HCT116 (cell line): ENCODE data around the gene CDH23. TPM values are rescaled to one million over a fixed set of nuclear protein-coding genes. Genes with fewer than 3 reads are reported as not detected.
A peak's percentile ranks its signal among the peaks of the same experiment; 100 is the strongest.

Experiments used
- ATAC-seq: fragments of 200-7000 bp; cut with Tn5 transposase; 2 replicates; pipeline ENCODE4 v1.9.1; 2020; ENCODE audit warnings: mild to moderate bottlenecking, moderate library complexity
- BruUV-seq: library from RNA; stranded (reverse); fragments of 400-500 nt; replicated peaks from 2 replicates; lab custom pipeline; 2021; lab: Mats Ljungman, UMichigan
- CTCF ChIA-PET: fragments of 300-600 bp; sonication (Branson Sonifier 250); formaldehyde crosslinking; loops from one replicate; lab custom pipeline; 2021; ENCODE audit warnings: antibody characterized with exemption; lab: Charles Lee
- POLR2A ChIA-PET: fragments of 300-600, 350-600 bp; sonication (Branson Sonifier 250); formaldehyde crosslinking; loops from one replicate; lab custom pipeline; 2021; ENCODE audit warnings: antibody characterized with exemption; lab: Charles Lee
- RAD21 ChIA-PET, 2 experiments: fragments of 300-600 bp; sonication (Branson Sonifier 250); formaldehyde crosslinking; loops; one replicate each; lab custom pipeline; 2023; ENCODE audit warnings: low total read pairs in 2 of 2; ENCODE audit not compliant: uncharacterized antibody in 2 of 2, unreplicated experiment in 2 of 2, low non-redundant PET in 1 of 2; lab: Charles Lee
- DNase-seq: peaks from one replicate; pipeline ENCODE4 v3.0.0-alpha.2; 2010; ENCODE audit warnings: low read depth, low spot score
- H2AFZ ChIP-seq: fragments of 200-600 bp; shearing (Covaris generic), sonication (generic); 2 replicates; pipeline ENCODE4 v1.6.1; 2017; ENCODE audit warnings: low read depth, mixed run types, mixed read lengths, antibody characterized with exemption, low read length; ENCODE audit not compliant: poor library complexity, severe bottlenecking
- H3K27ac ChIP-seq: 2 replicates; pipeline ENCODE4 v1.5.1; 2012; ENCODE audit warnings: low read depth, low read length
- H3K27me3 ChIP-seq: fragments of 200-600 bp; sonication (generic); 2 replicates; pipeline ENCODE4 v1.6.1; 2016; ENCODE audit warnings: mixed run types, low read length, mixed read lengths; ENCODE audit not compliant: insufficient read depth
- H3K36me3 ChIP-seq, 2 experiments: fragments of 200-500 bp in 1 of 2; fragments of 200-600 bp in 1 of 2; sonication (Bioruptor generic) in 1 of 2; sonication (generic) in 1 of 2; 2 replicates each; pipeline versions ENCODE4 v1.5.1 to v1.6.1; 2014 to 2016; ENCODE audit warnings: low read length in 2 of 2, inconsistent platforms in 1 of 2, mixed read lengths in 1 of 2, mixed run types in 1 of 2; ENCODE audit not compliant: insufficient read depth in 2 of 2, control insufficient read depth in 1 of 2
- H3K4me1 ChIP-seq, 2 experiments: fragments of 200-600 bp in 1 of 2; sonication (generic) in 1 of 2; 2 replicates each; pipeline versions ENCODE4 v1.5.1 to v1.6.1; 2012 to 2017; ENCODE audit warnings: low read length in 2 of 2, inconsistent platforms in 1 of 2, mild to moderate bottlenecking in 1 of 2, mixed read lengths in 1 of 2, mixed run types in 1 of 2, moderate library complexity in 1 of 2; ENCODE audit not compliant: insufficient read depth in 2 of 2, control insufficient read depth in 1 of 2
- H3K4me2 ChIP-seq: fragments of 200-600 bp; sonication (generic); 2 replicates; pipeline ENCODE4 v1.6.1; 2017; ENCODE audit warnings: mixed run types, low read length, mixed read lengths
- H3K4me3 ChIP-seq, 2 experiments: fragments of 200-600 bp in 1 of 2; sonication (generic) in 1 of 2; replicated peaks in 1 of 2; 2 replicates each; pipeline ENCODE4 v1.5.1; 2011 to 2016; ENCODE audit warnings: low read length in 2 of 2, control low read depth in 1 of 2, low read depth in 1 of 2, mild to moderate bottlenecking in 1 of 2, mixed read lengths in 1 of 2, mixed run types in 1 of 2
- H3K79me2 ChIP-seq: fragments of 200-600 bp; sonication (generic); 2 replicates; pipeline ENCODE4 v1.6.1; 2017; ENCODE audit warnings: mild to moderate bottlenecking, mixed run types, low read length, moderate library complexity, mixed read lengths; ENCODE audit not compliant: insufficient read depth
- H3K9ac ChIP-seq: fragments of 200-600 bp; sonication (generic); 2 replicates; pipeline ENCODE4 v1.6.1; 2016; ENCODE audit warnings: low read length, mixed read lengths
- H3K9me2 ChIP-seq: fragments of 200-600 bp; sonication (generic), shearing (Covaris generic); 2 replicates; pipeline ENCODE4 v1.6.1; 2017; ENCODE audit warnings: mixed run types, mild to moderate bottlenecking, moderate library complexity; ENCODE audit not compliant: insufficient read depth
- H3K9me3 ChIP-seq, 2 experiments: fragments of 200-500 bp in 1 of 2; fragments of 200-600 bp in 1 of 2; sonication (Bioruptor generic) in 1 of 2; sonication (generic) in 1 of 2; 2 replicates each; pipeline ENCODE4 v1.6.1; 2014 to 2017; ENCODE audit warnings: low read length in 2 of 2, mixed read lengths in 2 of 2, inconsistent platforms in 1 of 2, low read depth in 1 of 2, mild to moderate bottlenecking in 1 of 2, mixed run types in 1 of 2, moderate library complexity in 1 of 2; ENCODE audit not compliant: control insufficient read depth in 1 of 2, insufficient read depth in 1 of 2
- H4K20me1 ChIP-seq: fragments of 200-600 bp; sonication (generic), shearing (Covaris generic); 2 replicates; pipeline ENCODE4 v1.6.1; 2017; ENCODE audit warnings: mixed run types, mild to moderate bottlenecking, moderate library complexity; ENCODE audit not compliant: insufficient read depth
- CBX3 ChIP-seq: IDR thresholded peaks from 2 replicates; pipeline ENCODE4 v1.6.1; 2012; ENCODE audit warnings: low read depth
- CTCF ChIP-seq, 3 experiments: fragments of 200-600 bp in 1 of 3; sonication (generic) in 1 of 3; IDR thresholded peaks in 2 of 3; conservative IDR thresholded peaks in 1 of 3; 2 replicates each; pipeline ENCODE4 v1.5.1; 2012 to 2017; ENCODE audit warnings: low read depth in 2 of 3, low read length in 2 of 3, antibody characterized with exemption in 1 of 3, borderline replicate concordance in 1 of 3, control low read depth in 1 of 3, mild to moderate bottlenecking in 1 of 3, mixed read lengths in 1 of 3, mixed run types in 1 of 3, moderate library complexity in 1 of 3; ENCODE audit not compliant: insufficient read depth in 1 of 3
- TCF7L2 ChIP-seq: IDR thresholded peaks from 2 replicates; pipeline ENCODE4 v1.7.0; 2011; ENCODE audit warnings: borderline replicate concordance, inconsistent platforms; ENCODE audit not compliant: insufficient read depth, insufficient read length; ENCODE audit errors: extremely low read depth
- intact Hi-C: fragments of 100-400 bp; cut with micrococcal nuclease; formaldehyde crosslinking; loops from 2 replicates; pipeline ENCODE4 v1.10.0; 2022
- total RNA-seq: library from RNA; stranded (reverse); gene quantifications from one replicate; pipeline ENCODE4 v1.2.1, GENCODE V29; 2021; ENCODE audit not compliant: unreplicated experiment

CDH23 gene
- total RNA-seq, 1 experiment from 2014 or later = not detected

GRCh38 chr10:71431239-71432100 is 34.8 kb downstream of the CDH23 start:
- Histone ChIP-seq H3K9ac (no peak overlapping the region), H3K4me2 (no peak overlapping the region), H3K4me1 (peaks cover 9 to 21% of the 10 kb centered on the region in 2 experiments; a peak in 3 of 4 replicates), H3K36me3 (no peaks in the 10 kb centered on the region), H3K79me2 (no peaks in the 10 kb centered on the region), H3K9me3 (no peaks in the 10 kb centered on the region), H4K20me1 (no peaks in the 10 kb centered on the region), H3K27ac (no peak overlapping the region), H3K9me2 (no peaks in the 10 kb centered on the region), H3K4me3 (no peak overlapping the region), H3K27me3 (no peaks in the 10 kb centered on the region), H2AFZ (no peak overlapping the region)
- ChIA-PET POLR2A (no interaction called here), RAD21 (no interaction called here), CTCF (no interaction called here)
- BruUV-seq = no TSS peak
- intact Hi-C loops = no loop called here
- no peak for TF ChIP-seq CBX3
- peak in 2 of 3 experiments; percentile 40 to 44; a peak in 3 of 6 replicates for TF ChIP-seq CTCF (IDR thresholded peaks at IDR 0.05 in 2 of 3, conservative IDR thresholded peaks at IDR 0.05 in 1 of 3; ENCODE audit: borderline replicate concordance in 1 of 3, insufficient read depth in 1 of 3, low read depth in 2 of 3, low read length in 2 of 3)
- ATAC-seq (peak; percentile 79), DNase-seq (no peak)

DNA sequence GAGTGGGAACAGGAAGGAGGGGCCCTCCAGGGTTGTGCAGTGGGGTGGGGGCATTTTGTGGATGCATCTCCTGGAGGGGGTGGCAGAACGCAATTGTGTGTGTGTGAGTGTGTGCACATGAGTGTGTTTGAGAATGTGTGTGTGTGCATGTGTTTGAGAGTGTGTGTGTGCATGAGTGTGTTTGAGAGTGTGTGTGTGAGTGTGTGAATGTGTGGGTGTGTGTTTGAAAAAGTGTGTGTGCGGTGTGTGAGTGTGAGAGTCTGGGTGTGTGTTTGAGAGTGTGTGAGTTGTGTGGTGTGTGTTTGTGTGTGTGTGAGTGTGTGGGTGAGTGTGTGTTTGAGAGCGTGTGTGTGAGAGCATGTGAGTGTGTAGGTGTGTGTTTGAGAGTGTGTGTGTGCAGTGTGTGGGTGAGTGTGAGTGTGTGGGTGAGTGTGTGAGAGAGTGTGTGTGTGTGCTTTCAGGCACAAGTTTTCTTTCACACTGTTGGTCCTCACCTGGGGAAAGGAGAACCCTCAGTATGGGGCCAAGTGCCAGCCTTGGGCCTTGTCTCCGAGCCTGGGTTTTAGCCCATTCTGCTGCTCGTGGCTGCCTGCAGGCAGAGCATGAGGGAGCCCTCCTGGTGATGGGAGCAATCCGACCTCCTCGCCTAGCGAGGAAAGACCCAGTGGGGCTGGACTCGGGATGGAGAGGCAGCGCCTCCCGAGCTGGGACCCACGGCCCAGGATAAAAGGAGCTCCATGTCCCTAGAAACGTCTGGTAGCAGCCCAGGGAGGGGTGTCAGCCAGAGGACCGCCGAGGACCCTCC is 35.6 kb downstream of the CDH23 start:
- no peak for TF ChIP-seq TCF7L2
- Histone ChIP-seq H3K79me2 (no peaks in the 10 kb centered on the region), H3K27ac (no peak overlapping the region), H3K9me3 (no peaks in the 10 kb centered on the region), H3K4me2 (no peak overlapping the region), H3K9me2 (no peaks in the 10 kb centered on the region), H3K4me3 (no peak overlapping the region), H3K4me1 (peaks cover 9 to 21% of the 10 kb centered on the region in 2 experiments; a peak in 3 of 4 replicates), H3K27me3 (no peaks in the 10 kb centered on the region), H4K20me1 (no peaks in the 10 kb centered on the region), H3K9ac (no peak overlapping the region), H2AFZ (no peak overlapping the region), H3K36me3 (no peaks in the 10 kb centered on the region)
- CTCF ChIA-PET = no interaction called here
- ATAC-seq (no peak), DNase-seq (no peak)
- POLR2A ChIA-PET = interaction anchor here (0.6 kb wide), 1 partner anchor 496 kb away, joined by 3 read pairs; no protein-coding TSS in a partner anchor
- RAD21 ChIA-PET = no interaction called here
- intact Hi-C loops = no loop called here
- no TSS peak for BruUV-seq
